ENCODE results near the gene PLTP. TPM values are rescaled to one million over a fixed set of nuclear protein-coding genes. Genes with fewer than 3 reads are reported as not detected.

The PLTP gene
- total and polyA plus RNA-seq, 2 of the 13 experiments (the other 11 are each of a cell fraction or from before 2014, with no cell fraction given): 16.9 to 28.6 TPM

- TF ChIP-seq, protein P1, sequence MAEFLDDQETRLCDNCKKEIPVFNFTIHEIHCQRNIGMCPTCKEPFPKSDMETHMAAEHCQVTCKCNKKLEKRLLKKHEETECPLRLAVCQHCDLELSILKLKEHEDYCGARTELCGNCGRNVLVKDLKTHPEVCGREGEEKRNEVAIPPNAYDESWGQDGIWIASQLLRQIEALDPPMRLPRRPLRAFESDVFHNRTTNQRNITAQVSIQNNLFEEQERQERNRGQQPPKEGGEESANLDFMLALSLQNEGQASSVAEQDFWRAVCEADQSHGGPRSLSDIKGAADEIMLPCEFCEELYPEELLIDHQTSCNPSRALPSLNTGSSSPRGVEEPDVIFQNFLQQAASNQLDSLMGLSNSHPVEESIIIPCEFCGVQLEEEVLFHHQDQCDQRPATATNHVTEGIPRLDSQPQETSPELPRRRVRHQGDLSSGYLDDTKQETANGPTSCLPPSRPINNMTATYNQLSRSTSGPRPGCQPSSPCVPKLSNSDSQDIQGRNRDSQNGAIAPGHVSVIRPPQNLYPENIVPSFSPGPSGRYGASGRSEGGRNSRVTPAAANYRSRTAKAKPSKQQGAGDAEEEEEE (CRISPR knock-in tag; IDR thresholded peaks at IDR 0.05; ENCODE audit: borderline replicate concordance): no peak
- TF ChIP-seq, protein P2, sequence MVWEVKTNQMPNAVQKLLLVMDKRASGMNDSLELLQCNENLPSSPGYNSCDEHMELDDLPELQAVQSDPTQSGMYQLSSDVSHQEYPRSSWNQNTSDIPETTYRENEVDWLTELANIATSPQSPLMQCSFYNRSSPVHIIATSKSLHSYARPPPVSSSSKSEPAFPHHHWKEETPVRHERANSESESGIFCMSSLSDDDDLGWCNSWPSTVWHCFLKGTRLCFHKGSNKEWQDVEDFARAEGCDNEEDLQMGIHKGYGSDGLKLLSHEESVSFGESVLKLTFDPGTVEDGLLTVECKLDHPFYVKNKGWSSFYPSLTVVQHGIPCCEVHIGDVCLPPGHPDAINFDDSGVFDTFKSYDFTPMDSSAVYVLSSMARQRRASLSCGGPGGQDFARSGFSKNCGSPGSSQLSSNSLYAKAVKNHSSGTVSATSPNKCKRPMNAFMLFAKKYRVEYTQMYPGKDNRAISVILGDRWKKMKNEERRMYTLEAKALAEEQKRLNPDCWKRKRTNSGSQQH (CRISPR knock-in tag; IDR thresholded peaks at IDR 0.05; ENCODE audit: low read depth): peak; percentile 96
- TF ChIP-seq ZNF619 (CRISPR knock-in tag; IDR thresholded peaks at IDR 0.05): peak; percentile 31; the same call in 1 of the 2 replicates
- no peak for TF ChIP-seq ZNF646 (CRISPR knock-in tag; IDR thresholded peaks at IDR 0.05)
- peak in 1 of 2 experiments; percentile 98; a peak in 2 of 4 replicates for TF ChIP-seq KLF16 (CRISPR knock-in tag; IDR thresholded peaks at IDR 0.05)
- TF ChIP-seq MIXL1 (CRISPR knock-in tag; IDR thresholded peaks at IDR 0.05): peak; percentile 80; the same call in 1 of the 2 replicates
- TF ChIP-seq MIER2 (CRISPR knock-in tag; IDR thresholded peaks at IDR 0.05): peak; percentile 79
- TF ChIP-seq, protein P3, sequence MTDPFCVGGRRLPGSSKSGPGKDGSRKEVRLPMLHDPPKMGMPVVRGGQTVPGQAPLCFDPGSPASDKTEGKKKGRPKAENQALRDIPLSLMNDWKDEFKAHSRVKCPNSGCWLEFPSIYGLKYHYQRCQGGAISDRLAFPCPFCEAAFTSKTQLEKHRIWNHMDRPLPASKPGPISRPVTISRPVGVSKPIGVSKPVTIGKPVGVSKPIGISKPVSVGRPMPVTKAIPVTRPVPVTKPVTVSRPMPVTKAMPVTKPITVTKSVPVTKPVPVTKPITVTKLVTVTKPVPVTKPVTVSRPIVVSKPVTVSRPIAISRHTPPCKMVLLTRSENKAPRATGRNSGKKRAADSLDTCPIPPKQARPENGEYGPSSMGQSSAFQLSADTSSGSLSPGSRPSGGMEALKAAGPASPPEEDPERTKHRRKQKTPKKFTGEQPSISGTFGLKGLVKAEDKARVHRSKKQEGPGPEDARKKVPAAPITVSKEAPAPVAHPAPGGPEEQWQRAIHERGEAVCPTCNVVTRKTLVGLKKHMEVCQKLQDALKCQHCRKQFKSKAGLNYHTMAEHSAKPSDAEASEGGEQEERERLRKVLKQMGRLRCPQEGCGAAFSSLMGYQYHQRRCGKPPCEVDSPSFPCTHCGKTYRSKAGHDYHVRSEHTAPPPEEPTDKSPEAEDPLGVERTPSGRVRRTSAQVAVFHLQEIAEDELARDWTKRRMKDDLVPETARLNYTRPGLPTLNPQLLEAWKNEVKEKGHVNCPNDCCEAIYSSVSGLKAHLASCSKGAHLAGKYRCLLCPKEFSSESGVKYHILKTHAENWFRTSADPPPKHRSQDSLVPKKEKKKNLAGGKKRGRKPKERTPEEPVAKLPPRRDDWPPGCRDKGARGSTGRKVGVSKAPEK (CRISPR knock-in tag; IDR thresholded peaks at IDR 0.05; ENCODE audit: borderline replicate concordance): no peak
- TF ChIP-seq ZNF737 (CRISPR knock-in tag; IDR thresholded peaks at IDR 0.05; ENCODE audit: borderline replicate concordance): peak; percentile 87; the same call in 1 of the 2 replicates
- no peak for TF ChIP-seq NFRKB (IDR thresholded peaks at IDR 0.05)
- TF ChIP-seq ZBTB42 (CRISPR knock-in tag; IDR thresholded peaks at IDR 0.05): peak; percentile 77; the same call in 1 of the 2 replicates
- TF ChIP-seq MXD3 (CRISPR knock-in tag; IDR thresholded peaks at IDR 0.05): peak; percentile 78
- TF ChIP-seq HCFC1 (IDR thresholded peaks at IDR 0.05; ENCODE audit: low read depth, low read length): no peak
- peak; percentile 93; the same call in 1 of the 2 replicates for TF ChIP-seq TSC22D2 (CRISPR knock-in tag; IDR thresholded peaks at IDR 0.05; ENCODE audit: borderline replicate concordance)
- TF ChIP-seq ZNF234 (CRISPR knock-in tag; conservative IDR thresholded peaks at IDR 0.05): no peak
These were observed 34.4 kb upstream of the PLTP start (continued) for GRCh38 chr20:45946149-45946970.

All from HepG2 (cell line).